NCI-H187 treated with DMSO at 0.1 percent for 48 hours (cell line): ENCODE results near the gene FBXO8.
"Not testable (repeated sequence)": the region's sequence is repeated elsewhere in the genome, so short reads cannot be mapped to it uniquely, and the experiment has no call there.

Experiments used
- DNase-seq: peaks from one replicate; lab custom pipeline; 2025; lab: John Stamatoyannopoulos, UW

FBXO8 gene

GRCh38 chr4:174283507-174284471, at the start of gene FBXO8, which contains the start of gene CEP44:
Gene FBXO8 (minus strand): TSS chr4:174283667. CDS start chr4:174263092, 20,575 bp downstream.
Gene CEP44 (plus strand): TSS chr4:174283911. CDS start chr4:174299122, 15,211 bp downstream.
- peak; percentile 26 for DNase-seq

- no peak for DNase-seq
Observed at GRCh38 chr4:174332741-174333493, 49.5 kb upstream of the FBXO8 start.

- no peak for DNase-seq
Observed at GRCh38 chr4:174324725-174325124, 41.3 kb upstream of the FBXO8 start.

- no peak for DNase-seq
Observed at GRCh38 chr4:174324236-174324635, 40.8 kb upstream of the FBXO8 start.

GRCh38 chr4:174320494-174321199, 37.2 kb upstream of the FBXO8 start:
- no peak for DNase-seq

GRCh38 chr4:174318829-174319764, 35.6 kb upstream of the FBXO8 start:
- DNase-seq, result no peak

- DNase-seq, result no peak
Observed at GRCh38 chr4:174317531-174317930, 34.1 kb upstream of the FBXO8 start.

GRCh38 chr4:174316954-174317353, 33.5 kb upstream of the FBXO8 start:
- no peak for DNase-seq

- no peak for DNase-seq
Observed at GRCh38 chr4:174316546-174316945, 33.1 kb upstream of the FBXO8 start.

- no peak for DNase-seq
Observed at GRCh38 chr4:174314770-174315169, 31.3 kb upstream of the FBXO8 start.

GRCh38 chr4:174314274-174314673, 30.8 kb upstream of the FBXO8 start:
- no peak for DNase-seq

GRCh38 chr4:174312993-174313392, 29.5 kb upstream of the FBXO8 start:
- no peak for DNase-seq

GRCh38 chr4:174307694-174308093, 24.2 kb upstream of the FBXO8 start:
- no peak for DNase-seq

GRCh38 chr4:174305961-174306360, 22.5 kb upstream of the FBXO8 start:
- DNase-seq, result no peak

- DNase-seq, result no peak
Observed at GRCh38 chr4:174304664-174305063, 21.2 kb upstream of the FBXO8 start.

- DNase-seq, result no peak
Observed at GRCh38 chr4:174303687-174304086, 20.2 kb upstream of the FBXO8 start.

GRCh38 chr4:174295142-174295541, 11.7 kb upstream of the FBXO8 start:
- not testable (repeated sequence) for DNase-seq

GRCh38 chr4:174294641-174295040, 11.2 kb upstream of the FBXO8 start:
- not testable (repeated sequence) for DNase-seq

GRCh38 chr4:174292473-174292872, 9.0 kb upstream of the FBXO8 start:
- DNase-seq, result no peak

- DNase-seq, result no peak
Observed at GRCh38 chr4:174286870-174287269, 3.4 kb upstream of the FBXO8 start.

- no peak for DNase-seq
Observed at GRCh38 chr4:174284487-174284886, 1.0 kb upstream of the FBXO8 start.
